GM12878 (cell line): ENCODE measurements around the gene SLC2A1. TPM values are rescaled to one million over a fixed set of nuclear protein-coding genes. Genes with fewer than 3 reads are reported as not detected.

Source experiments
- ATAC-seq: fragments of 200-7000 bp; cut with Tn5 transposase; 3 replicates; pipeline ENCODE4 v1.9.1; 2020; ENCODE audit warnings: mild to moderate bottlenecking, moderate library complexity
- BruUV-seq: library from RNA; stranded (reverse); fragments of 400-500 nt; replicated peaks from 2 replicates; lab custom pipeline; 2021; lab: Mats Ljungman, UMichigan
- CTCF ChIA-PET: fragments of 300-600 bp; sonication (Branson Sonifier 250); formaldehyde crosslinking; extraction: SDS; loops from one replicate; lab custom pipeline; 2021; ENCODE audit warnings: inconsistent platforms; lab: Yijun Ruan, JAX
- POLR2A ChIA-PET: fragments of 350-600 bp; formaldehyde crosslinking; extraction: SDS; loops from one replicate; lab custom pipeline; 2021; ENCODE audit warnings: inconsistent platforms; lab: Charles Lee
- RAD21 ChIA-PET: fragments of 300-600 bp; sonication (Branson Sonifier 250); formaldehyde crosslinking; loops from one replicate; lab custom pipeline; 2023; ENCODE audit warnings: antibody characterized with exemption; ENCODE audit not compliant: unreplicated experiment; lab: Charles Lee
- SMC1A ChIA-PET: fragments of 300-600 bp; sonication (Branson Sonifier 250); formaldehyde crosslinking; loops from one replicate; lab custom pipeline; 2023; ENCODE audit not compliant: unreplicated experiment, uncharacterized antibody; lab: Charles Lee
- DNase-seq: peaks from one replicate; pipeline ENCODE4 v3.0.0-alpha.2; 2011; ENCODE audit warnings: low read depth, low spot score
- FAIRE-seq: peaks from 3 replicates; lab custom pipeline; 2011; peaks lifted over from hg19 to GRCh38; lab: Jason Lieb, UNC
- H2AFZ ChIP-seq: 2 replicates; pipeline ENCODE4 v1.6.0; 2011; ENCODE audit warnings: low read depth, low read length, control low read depth; ENCODE audit not compliant: control insufficient read depth
- H3K27ac ChIP-seq: 2 replicates; pipeline ENCODE4 v1.5.1; 2011; ENCODE audit warnings: control low read depth; ENCODE audit not compliant: control insufficient read depth, insufficient read depth
- H3K27me3 ChIP-seq, 2 experiments: replicated peaks in 1 of 2; 2 replicates each; pipeline versions ENCODE4 v1.6.0 to v1.6.1; 2011; ENCODE audit warnings: low read length in 1 of 2; ENCODE audit not compliant: control insufficient read depth in 2 of 2, insufficient read depth in 2 of 2
- H3K36me3 ChIP-seq, 2 experiments: 2 replicates each; pipeline ENCODE4 v1.5.1; 2011; ENCODE audit warnings: low read length in 1 of 2; ENCODE audit not compliant: control insufficient read depth in 2 of 2, insufficient read depth in 2 of 2
- H3K4me1 ChIP-seq: 2 replicates; pipeline ENCODE4 v1.6.1; 2011; ENCODE audit warnings: mild to moderate bottlenecking, low read length, moderate library complexity, mixed read lengths; ENCODE audit not compliant: control insufficient read depth, insufficient read depth
- H3K4me2 ChIP-seq: 2 replicates; pipeline ENCODE4 v1.6.0; 2011; ENCODE audit warnings: control low read depth; ENCODE audit not compliant: control insufficient read depth, insufficient read depth
- H3K4me3 ChIP-seq: fragments of 200-600 bp; sonication (generic); 2 replicates; pipeline ENCODE4 v1.5.1; 2016
- H3K79me2 ChIP-seq: 2 replicates; pipeline ENCODE4 v1.6.0; 2011; ENCODE audit warnings: low read length; ENCODE audit not compliant: control insufficient read depth, insufficient read depth
- H3K9ac ChIP-seq: 2 replicates; pipeline ENCODE4 v1.8.0; 2011; ENCODE audit warnings: low read length, control low read depth, mixed read lengths; ENCODE audit not compliant: control insufficient read depth, insufficient read depth
- H3K9me3 ChIP-seq: replicated peaks from 3 replicates; pipeline ENCODE4 v1.5.1; 2011; ENCODE audit warnings: mild to moderate bottlenecking, low read length; ENCODE audit not compliant: control insufficient read depth, insufficient read depth
- H4K20me1 ChIP-seq: 2 replicates; pipeline ENCODE4 v1.6.0; 2011; ENCODE audit not compliant: control insufficient read depth, insufficient read depth
- ATF7 ChIP-seq: fragments of 450-650 bp; IDR thresholded peaks from 2 replicates; pipeline ENCODE4 v1.6.1; 2016; ENCODE audit warnings: low read depth, mild to moderate bottlenecking
- BACH1 ChIP-seq: fragments of 450-650 bp; IDR thresholded peaks from 2 replicates; pipeline ENCODE4 v1.6.1; 2017; ENCODE audit warnings: mild to moderate bottlenecking, borderline replicate concordance
- EGR1 ChIP-seq, 2 experiments: IDR thresholded peaks; 1 replicate in 1 of 2; 2 replicates in 1 of 2; pipeline ENCODE4 v1.6.1; 2011 to 2012; ENCODE audit warnings: low read depth in 2 of 2, low read length in 2 of 2, borderline replicate concordance in 1 of 2, mild to moderate bottlenecking in 1 of 2, moderate library complexity in 1 of 2
- PBX3 ChIP-seq: IDR thresholded peaks from 2 replicates; pipeline ENCODE4 v1.6.1; 2011; ENCODE audit warnings: mild to moderate bottlenecking, low read depth, low read length, moderate library complexity; ENCODE audit not compliant: insufficient replicate concordance
- SMC3 ChIP-seq: IDR thresholded peaks from 2 replicates; pipeline ENCODE4 v1.6.1; 2011; ENCODE audit warnings: low read length, improper control_type of control experiment, borderline replicate concordance
- SUPT20H ChIP-seq: IDR thresholded peaks from 2 replicates; pipeline ENCODE4 v1.6.1; 2011; ENCODE audit warnings: low read depth, mild to moderate bottlenecking, low read length, moderate library complexity, borderline replicate concordance; ENCODE audit not compliant: control insufficient read depth
- TCF12 ChIP-seq: IDR thresholded peaks from 2 replicates; pipeline ENCODE4 v1.6.1; 2011; ENCODE audit warnings: low read depth, mild to moderate bottlenecking, low read length
- ZBED1 ChIP-seq: IDR thresholded peaks from 2 replicates; pipeline ENCODE4 v1.6.1; 2016; ENCODE audit warnings: borderline replicate concordance
- ZBTB40 ChIP-seq: fragments of 450-650 bp; IDR thresholded peaks from 2 replicates; pipeline ENCODE4 v1.6.1; 2016; ENCODE audit warnings: mild to moderate bottlenecking, moderate library complexity, borderline replicate concordance
- ZNF207 ChIP-seq: fragments of 450-650 bp; IDR thresholded peaks from 2 replicates; pipeline ENCODE4 v1.6.1; 2014; ENCODE audit warnings: antibody characterized with exemption, mild to moderate bottlenecking, borderline replicate concordance
- ZSCAN29 ChIP-seq: fragments of 450-650 bp; IDR thresholded peaks from 2 replicates; pipeline ENCODE4 v1.6.1; 2017; ENCODE audit warnings: mild to moderate bottlenecking, moderate library complexity
- WGBS: methylation state at CpG from one replicate; pipeline ENCODE4 v1.1.6; 2016; ENCODE audit warnings: low lambda C conversion rate; ENCODE audit not compliant: insufficient replicate concordance, insufficient coverage; ENCODE audit errors: missing lambda C conversion rate; 5-methylcytosine and 5-hydroxymethylcytosine counted together
- in situ Hi-C: fragments of 300-500 bp; cut with MboI; formaldehyde crosslinking; loops from 9 replicates; pipeline ENCODE4 v1.14.3; 2018; ENCODE audit warnings: mixed read lengths
- intact Hi-C: fragments of 100-400 bp; cut with micrococcal nuclease; formaldehyde crosslinking; loops from one replicate; pipeline ENCODE4 v1.14.2; 2022; ENCODE audit not compliant: unreplicated experiment
- polyA plus RNA-seq, 11 experiments: library from polyadenylated mRNA; depleted of rRNA in 4 of 11; unstranded in 6 of 11; stranded (reverse) in 5 of 11; fragments of >200 nt; fragmentation: Nextera tagmentation in 4 of 11; fragmentation: Illumina TruSeq in 1 of 11; extraction: Ambion mirVana in 4 of 11; extraction: Trizol in 1 of 11; gene quantifications; 1 replicate in 1 of 11; 2 replicates in 10 of 11; pipeline versions ENCODE4 v1.2.1 to v1.2.3, GENCODE V29; 2011 to 2016; ENCODE audit warnings: inconsistent platforms in 2 of 11, missing spikeins in 2 of 11, low read depth in 1 of 11
- total RNA-seq, 4 experiments: library from RNA; depleted of rRNA in 3 of 4; stranded (reverse); fragments of >200 nt in 3 of 4; fragmentation: Illumina TruSeq in 1 of 4; extraction: Trizol in 1 of 4; gene quantifications; 2 replicates each; pipeline versions ENCODE4 v1.2.1 to v1.2.3, GENCODE V29; 2013 to 2021
- TF ChIP-seq, protein P1 (sequence below): fragments of 450-650 bp; formaldehyde crosslinking; IDR thresholded peaks from 2 replicates; pipeline ENCODE4 v1.4.0; 2022; ENCODE audit warnings: mild to moderate bottlenecking, moderate library complexity
- TF ChIP-seq, protein P2 (sequence below): IDR thresholded peaks from 2 replicates; pipeline ENCODE4 v1.6.1; 2011; ENCODE audit warnings: borderline replicate concordance, low read depth, mild to moderate bottlenecking, moderate library complexity, mixed read lengths, low read length; ENCODE audit not compliant: insufficient read depth; ENCODE audit errors: extremely low read length

Gene SLC2A1
- total and polyA plus RNA-seq, 10 of the 15 experiments (the other 5 are each of a cell fraction or from before 2014, with no cell fraction given) = 5.7 to 66.0 (median 44.2) TPM

DNA sequence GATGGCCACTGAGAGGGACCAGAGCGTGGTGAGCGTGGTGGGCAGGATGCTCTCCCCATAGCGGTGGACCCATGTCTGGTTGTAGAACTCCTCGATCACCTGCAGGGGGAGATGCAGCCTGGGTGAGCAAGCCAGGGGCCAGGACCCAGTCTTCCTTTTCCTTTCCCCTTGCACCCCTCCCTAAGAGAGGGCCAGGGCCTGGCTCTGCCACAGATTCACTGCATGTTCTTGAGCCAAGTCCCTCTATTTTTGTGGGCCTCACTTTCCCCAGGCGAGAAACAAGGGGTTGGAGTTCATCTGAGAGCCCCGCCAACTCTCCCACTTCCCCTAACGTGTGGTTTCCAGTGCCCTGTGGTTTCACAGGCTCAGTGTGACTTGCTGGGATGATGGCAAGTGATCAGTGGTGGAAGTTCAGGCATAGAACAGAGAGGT is 27.5 kb downstream of the SLC2A1 start:
- H3K4me3 ChIP-seq = 0 out of 2 replicates have a peak overlapping the region, but pooled peaks have one; percentile 17
- ATAC-seq (peak; percentile 61), DNase-seq (peak; percentile 69), FAIRE-seq (peak; percentile 66)
- H3K27me3 ChIP-seq = no peaks in the 10 kb centered on the region
- peak overlapping the region; percentile 67 for H3K9ac ChIP-seq
- peak overlapping the region; percentile 91 for H3K4me2 ChIP-seq
- no peaks in the 10 kb centered on the region for H3K9me3 ChIP-seq
- peaks cover 59 to 74% of the 10 kb centered on the region in 2 experiments for H3K36me3 ChIP-seq
- ChIA-PET POLR2A (no interaction called here), RAD21 (interaction anchor here (1.2 to 1.7 kb wide), 3 partner anchors 10 to 143 kb away, joined by 6 to 8 read pairs (median 8); no protein-coding TSS in a partner anchor), CTCF (interaction anchor here (1.0 to 2.4 kb wide), 6 partner anchors 8 to 142 kb away, joined by 3 to 24 read pairs (median 6); no protein-coding TSS in a partner anchor), SMC1A (interaction anchor here (0.6 to 2.3 kb wide), 5 partner anchors 13 to 140 kb away, joined by 3 to 17 read pairs (median 4); no protein-coding TSS in a partner anchor)
- H3K79me2 ChIP-seq = peaks cover 65% of the 10 kb centered on the region
- no peak overlapping the region for H2AFZ ChIP-seq
- in situ Hi-C loops = no loop called here
- 20% methylated on average over 7 of the region's 7 CpGs for WGBS
- H4K20me1 ChIP-seq = no peaks in the 10 kb centered on the region
- peaks cover 63% of the 10 kb centered on the region for H3K4me1 ChIP-seq
- intact Hi-C loops = loop anchor here (1.0 to 5.0 kb wide), 2 partner anchors 27 to 249 kb away; partner anchors contain the start of genes SLC2A1 and YBX1
- BruUV-seq = no TSS peak
- peak overlapping the region; percentile 95 for H3K27ac ChIP-seq
- TF ChIP-seq, protein P1, sequence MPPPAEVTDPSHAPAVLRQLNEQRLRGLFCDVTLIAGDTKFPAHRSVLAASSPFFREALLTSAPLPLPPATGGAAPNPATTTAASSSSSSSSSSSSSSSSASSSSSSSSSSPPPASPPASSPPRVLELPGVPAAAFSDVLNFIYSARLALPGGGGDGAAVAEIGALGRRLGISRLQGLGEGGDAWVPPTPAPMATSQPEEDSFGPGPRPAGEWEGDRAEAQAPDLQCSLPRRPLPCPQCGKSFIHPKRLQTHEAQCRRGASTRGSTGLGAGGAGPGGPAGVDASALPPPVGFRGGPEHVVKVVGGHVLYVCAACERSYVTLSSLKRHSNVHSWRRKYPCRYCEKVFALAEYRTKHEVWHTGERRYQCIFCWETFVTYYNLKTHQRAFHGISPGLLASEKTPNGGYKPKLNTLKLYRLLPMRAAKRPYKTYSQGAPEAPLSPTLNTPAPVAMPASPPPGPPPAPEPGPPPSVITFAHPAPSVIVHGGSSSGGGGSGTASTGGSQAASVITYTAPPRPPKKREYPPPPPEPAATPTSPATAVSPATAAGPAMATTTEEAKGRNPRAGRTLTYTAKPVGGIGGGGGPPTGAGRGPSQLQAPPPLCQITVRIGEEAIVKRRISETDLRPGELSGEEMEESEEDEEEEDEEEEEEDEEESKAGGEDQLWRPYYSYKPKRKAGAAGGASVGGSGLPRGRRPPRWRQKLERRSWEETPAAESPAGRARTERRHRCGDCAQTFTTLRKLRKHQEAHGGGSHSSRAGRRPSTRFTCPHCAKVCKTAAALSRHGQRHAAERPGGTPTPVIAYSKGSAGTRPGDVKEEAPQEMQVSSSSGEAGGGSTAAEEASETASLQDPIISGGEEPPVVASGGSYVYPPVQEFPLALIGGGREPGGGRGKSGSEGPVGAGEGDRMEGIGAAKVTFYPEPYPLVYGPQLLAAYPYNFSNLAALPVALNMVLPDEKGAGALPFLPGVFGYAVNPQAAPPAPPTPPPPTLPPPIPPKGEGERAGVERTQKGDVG (CRISPR knock-in tag) = no peak
- TF ChIP-seq PBX3 (no peak), SMC3 (peak; percentile 52), ZNF207 (no peak), ZBED1 (no peak), TCF12 (no peak), BACH1 (no peak; the same call in 1 of the 2 replicates), SUPT20H (no peak), ZBTB40 (no peak), EGR1 (IDR thresholded peaks at IDR 0.05; ENCODE audit: borderline replicate concordance in 1 of 2, low read depth in 2 of 2, low read length in 2 of 2) (no peak), ATF7 (no peak), ZSCAN29 (no peak)
- TF ChIP-seq, protein P2, sequence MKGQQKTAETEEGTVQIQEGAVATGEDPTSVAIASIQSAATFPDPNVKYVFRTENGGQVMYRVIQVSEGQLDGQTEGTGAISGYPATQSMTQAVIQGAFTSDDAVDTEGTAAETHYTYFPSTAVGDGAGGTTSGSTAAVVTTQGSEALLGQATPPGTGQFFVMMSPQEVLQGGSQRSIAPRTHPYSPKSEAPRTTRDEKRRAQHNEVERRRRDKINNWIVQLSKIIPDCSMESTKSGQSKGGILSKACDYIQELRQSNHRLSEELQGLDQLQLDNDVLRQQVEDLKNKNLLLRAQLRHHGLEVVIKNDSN = no peak
